Nephron (organoid): ENCODE results near the gene ARSG.
"Not testable (repeated sequence)": the region's sequence is repeated elsewhere in the genome, so short reads cannot be mapped to it uniquely, and the experiment has no call there.

Source experiments
- H3K27ac Mint-ChIP-seq, 3 experiments: 2 replicates each; pipeline ENCODE4 v1.8.0; 2020; ENCODE audit warnings: mixed read lengths in 3 of 3, mild to moderate bottlenecking in 2 of 3, moderate library complexity in 1 of 3
- H3K27me3 Mint-ChIP-seq: 2 replicates; pipeline ENCODE4 v1.8.0; 2021; ENCODE audit warnings: low read depth, mild to moderate bottlenecking, moderate library complexity, mixed read lengths
- H3K36me3 Mint-ChIP-seq: 2 replicates; pipeline ENCODE4 v1.8.0; 2020; ENCODE audit warnings: low read depth, mixed read lengths
- H3K4me1 Mint-ChIP-seq: 2 replicates; pipeline ENCODE4 v1.8.0; 2020; ENCODE audit warnings: mixed read lengths
- H3K4me3 Mint-ChIP-seq, 3 experiments: 2 replicates each; pipeline ENCODE4 v1.8.0; 2020; ENCODE audit warnings: mild to moderate bottlenecking in 3 of 3, mixed read lengths in 3 of 3, moderate library complexity in 2 of 3
- H3K9me3 Mint-ChIP-seq: 2 replicates; pipeline ENCODE4 v1.8.0; 2020; ENCODE audit warnings: mixed read lengths
- CTCF ChIP-seq, 3 experiments: fragments of 200-600 bp; sonication (generic); IDR thresholded peaks; one replicate each; pipeline ENCODE4 v1.5.0; 2021; ENCODE audit warnings: antibody characterized with exemption in 3 of 3; ENCODE audit not compliant: unreplicated experiment in 3 of 3

The ARSG gene

DNA sequence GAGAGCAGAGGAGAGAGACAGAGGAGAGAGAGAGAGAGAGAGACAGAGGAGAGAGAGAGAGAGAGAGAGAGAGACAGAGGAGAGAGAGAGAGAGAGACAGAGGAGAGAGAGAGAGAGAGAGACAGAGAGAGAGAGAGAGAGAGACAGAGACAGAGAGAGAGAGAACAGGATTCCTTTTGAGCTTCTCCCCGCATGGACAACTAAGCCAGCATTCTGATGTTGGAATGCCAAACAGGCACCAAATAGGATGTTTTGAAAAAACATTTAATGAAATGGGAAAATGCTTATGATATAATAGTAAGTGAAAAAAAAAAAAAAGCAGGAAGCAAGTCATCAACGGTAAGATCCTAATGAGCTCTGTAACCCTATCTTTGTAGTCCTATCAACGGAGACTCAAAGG is 60.7 kb downstream of the ARSG start:
- Mint-ChIP-seq H3K36me3 (no peaks in the 10 kb centered on the region), H3K27ac (no peak overlapping the region), H3K27me3 (no peaks in the 10 kb centered on the region), H3K9me3 (no peaks in the 10 kb centered on the region), H3K4me1 (peaks cover 4% of the 10 kb centered on the region), H3K4me3 (no peak overlapping the region)
- no peak for TF ChIP-seq CTCF (IDR thresholded peaks at IDR 0.05; ENCODE audit: unreplicated experiment in 3 of 3)

GRCh38 chr17:68352671-68353070 is 61.4 kb downstream of the ARSG start:
- not testable (repeated sequence) for H3K4me1 Mint-ChIP-seq, H3K27ac Mint-ChIP-seq, H3K36me3 Mint-ChIP-seq, H3K9me3 Mint-ChIP-seq, H3K4me3 Mint-ChIP-seq, H3K27me3 Mint-ChIP-seq

DNA sequence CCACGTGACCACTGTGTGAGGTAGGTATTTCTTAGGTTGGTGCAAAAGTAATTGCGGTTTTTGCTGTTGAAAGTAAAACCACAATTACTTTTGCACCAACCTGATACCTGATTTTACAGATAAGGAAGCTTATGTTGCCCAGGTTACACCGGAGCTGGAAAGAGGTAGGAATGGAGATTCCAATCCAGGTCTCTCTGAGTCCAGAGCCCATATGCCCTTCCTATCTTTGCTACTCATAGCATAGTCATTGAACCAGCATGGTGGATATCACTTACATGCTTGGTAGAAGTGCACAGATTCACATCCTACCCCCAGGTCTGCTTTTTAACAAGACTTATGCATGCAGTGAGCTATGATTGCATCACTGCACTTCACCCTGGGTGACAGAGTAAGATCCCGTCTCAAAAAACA is 61.8 kb downstream of the ARSG start:
- Mint-ChIP-seq H3K4me3 (no peak overlapping the region), H3K27me3 (no peaks in the 10 kb centered on the region), H3K4me1 (peaks cover 4% of the 10 kb centered on the region), H3K36me3 (no peaks in the 10 kb centered on the region), H3K9me3 (no peaks in the 10 kb centered on the region), H3K27ac (no peak overlapping the region)
- no peak for TF ChIP-seq CTCF (IDR thresholded peaks at IDR 0.05; ENCODE audit: unreplicated experiment in 3 of 3)

- H3K27me3 Mint-ChIP-seq, H3K4me1 Mint-ChIP-seq, H3K36me3 Mint-ChIP-seq, H3K27ac Mint-ChIP-seq, H3K9me3 Mint-ChIP-seq, H3K4me3 Mint-ChIP-seq: not testable (repeated sequence)
Measured at GRCh38 chr17:68354311-68354710, 63.0 kb downstream of the ARSG start.

DNA sequence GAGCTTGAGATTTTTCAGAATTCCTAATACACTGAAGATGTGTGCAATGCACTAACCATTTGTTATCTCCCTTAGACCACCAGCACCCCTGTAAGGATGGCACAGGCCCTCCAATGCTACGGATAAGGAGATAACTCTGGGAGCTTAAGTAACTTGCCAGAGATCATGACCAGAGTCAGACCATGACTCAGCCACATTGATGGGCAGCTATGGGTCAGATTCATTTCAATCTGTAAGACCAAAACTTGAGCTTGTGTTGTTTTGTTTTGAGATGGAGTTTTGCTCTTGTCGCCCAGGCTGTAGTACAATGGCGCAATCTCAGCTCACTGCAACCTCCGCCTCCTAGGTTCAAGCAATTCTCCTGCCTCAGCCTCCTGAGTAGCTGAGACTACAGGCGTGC is 63.8 kb downstream of the ARSG start:
- H3K4me3 Mint-ChIP-seq, H3K9me3 Mint-ChIP-seq, H3K27ac Mint-ChIP-seq, H3K36me3 Mint-ChIP-seq, H3K4me1 Mint-ChIP-seq, H3K27me3 Mint-ChIP-seq: not testable (repeated sequence)

DNA sequence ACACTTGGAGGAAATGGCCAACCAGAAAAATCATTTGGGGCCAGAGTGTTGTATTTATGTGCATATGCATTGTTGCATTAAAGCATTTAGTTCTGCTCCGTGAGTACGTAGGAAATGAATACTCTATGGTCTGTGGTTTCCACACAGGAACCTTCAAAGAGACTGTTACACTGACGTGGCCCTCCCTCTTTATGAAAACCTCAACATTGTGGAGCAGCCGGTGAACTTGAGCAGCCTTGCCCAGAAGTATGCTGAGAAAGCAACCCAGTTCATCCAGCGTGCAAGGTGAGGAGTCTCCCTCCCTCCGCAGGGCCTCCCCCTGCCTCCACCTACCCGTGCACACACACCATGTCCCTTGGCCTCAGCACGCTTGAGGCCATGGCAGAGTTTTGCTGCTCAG is 65.2 kb downstream of the ARSG start:
- H3K4me3 Mint-ChIP-seq, result no peak overlapping the region
- no peak for TF ChIP-seq CTCF (IDR thresholded peaks at IDR 0.05; ENCODE audit: unreplicated experiment in 3 of 3)
- H3K36me3 Mint-ChIP-seq, result no peaks in the 10 kb centered on the region
- peaks cover 2% of the 10 kb centered on the region for H3K4me1 Mint-ChIP-seq
- no peaks in the 10 kb centered on the region for H3K9me3 Mint-ChIP-seq
- no peaks in the 10 kb centered on the region for H3K27me3 Mint-ChIP-seq
- H3K27ac Mint-ChIP-seq, result no peak overlapping the region

- Mint-ChIP-seq H3K4me1 (no peaks in the 10 kb centered on the region), H3K27ac (no peak overlapping the region), H3K36me3 (no peaks in the 10 kb centered on the region), H3K27me3 (no peaks in the 10 kb centered on the region), H3K4me3 (no peak overlapping the region), H3K9me3 (no peaks in the 10 kb centered on the region)
- no peak for TF ChIP-seq CTCF (IDR thresholded peaks at IDR 0.05; ENCODE audit: unreplicated experiment in 3 of 3)
Measured at GRCh38 chr17:68356949-68357455, 65.7 kb downstream of the ARSG start.

DNA sequence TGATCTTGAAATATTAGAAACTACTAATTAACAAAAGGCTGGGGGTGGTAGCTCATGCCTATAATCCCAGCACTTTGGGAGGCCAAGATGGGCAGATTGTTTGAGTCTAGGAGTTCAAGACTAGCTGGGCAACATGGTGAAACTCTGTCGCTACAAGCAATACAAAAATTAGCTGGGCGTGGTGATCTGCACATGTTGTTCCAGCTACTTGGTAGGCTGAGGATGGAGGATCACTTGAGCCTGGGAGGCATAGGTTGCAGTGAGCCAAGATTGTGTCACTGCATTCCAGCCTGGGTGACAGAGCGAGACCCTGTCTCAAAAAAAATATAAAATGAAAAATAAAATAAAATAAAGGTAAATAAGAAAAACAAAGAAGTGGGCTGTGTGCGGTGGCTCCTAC is 66.6 kb downstream of the ARSG start:
- no peak overlapping the region for H3K4me3 Mint-ChIP-seq
- no peaks in the 10 kb centered on the region for H3K4me1 Mint-ChIP-seq
- no peak overlapping the region for H3K27ac Mint-ChIP-seq
- H3K36me3 Mint-ChIP-seq, result no peaks in the 10 kb centered on the region
- no peak for TF ChIP-seq CTCF (IDR thresholded peaks at IDR 0.05; ENCODE audit: unreplicated experiment in 3 of 3)
- no peaks in the 10 kb centered on the region for H3K9me3 Mint-ChIP-seq
- H3K27me3 Mint-ChIP-seq, result no peaks in the 10 kb centered on the region
